ENCODE results near the gene DCP2.

GRCh38 chr5:113039934-113040285 lies 63.3 kb downstream of the DCP2 start:
- no peak for TF ChIP-seq CREB1 (CRISPR knock-in tag; IDR thresholded peaks at IDR 0.05)
- TF ChIP-seq CTCF (IDR thresholded peaks at IDR 0.05): no peak
- TF ChIP-seq, protein P1, sequence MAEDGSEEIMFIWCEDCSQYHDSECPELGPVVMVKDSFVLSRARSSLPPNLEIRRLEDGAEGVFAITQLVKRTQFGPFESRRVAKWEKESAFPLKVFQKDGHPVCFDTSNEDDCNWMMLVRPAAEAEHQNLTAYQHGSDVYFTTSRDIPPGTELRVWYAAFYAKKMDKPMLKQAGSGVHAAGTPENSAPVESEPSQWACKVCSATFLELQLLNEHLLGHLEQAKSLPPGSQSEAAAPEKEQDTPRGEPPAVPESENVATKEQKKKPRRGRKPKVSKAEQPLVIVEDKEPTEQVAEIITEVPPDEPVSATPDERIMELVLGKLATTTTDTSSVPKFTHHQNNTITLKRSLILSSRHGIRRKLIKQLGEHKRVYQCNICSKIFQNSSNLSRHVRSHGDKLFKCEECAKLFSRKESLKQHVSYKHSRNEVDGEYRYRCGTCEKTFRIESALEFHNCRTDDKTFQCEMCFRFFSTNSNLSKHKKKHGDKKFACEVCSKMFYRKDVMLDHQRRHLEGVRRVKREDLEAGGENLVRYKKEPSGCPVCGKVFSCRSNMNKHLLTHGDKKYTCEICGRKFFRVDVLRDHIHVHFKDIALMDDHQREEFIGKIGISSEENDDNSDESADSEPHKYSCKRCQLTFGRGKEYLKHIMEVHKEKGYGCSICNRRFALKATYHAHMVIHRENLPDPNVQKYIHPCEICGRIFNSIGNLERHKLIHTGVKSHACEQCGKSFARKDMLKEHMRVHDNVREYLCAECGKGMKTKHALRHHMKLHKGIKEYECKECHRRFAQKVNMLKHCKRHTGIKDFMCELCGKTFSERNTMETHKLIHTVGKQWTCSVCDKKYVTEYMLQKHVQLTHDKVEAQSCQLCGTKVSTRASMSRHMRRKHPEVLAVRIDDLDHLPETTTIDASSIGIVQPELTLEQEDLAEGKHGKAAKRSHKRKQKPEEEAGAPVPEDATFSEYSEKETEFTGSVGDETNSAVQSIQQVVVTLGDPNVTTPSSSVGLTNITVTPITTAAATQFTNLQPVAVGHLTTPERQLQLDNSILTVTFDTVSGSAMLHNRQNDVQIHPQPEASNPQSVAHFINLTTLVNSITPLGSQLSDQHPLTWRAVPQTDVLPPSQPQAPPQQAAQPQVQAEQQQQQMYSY (CRISPR knock-in tag; IDR thresholded peaks at IDR 0.05): no peak
- TF ChIP-seq ELF4 (CRISPR knock-in tag; IDR thresholded peaks at IDR 0.05; ENCODE audit: low read depth): no peak
- no peak for TF ChIP-seq USF2 (CRISPR knock-in tag; IDR thresholded peaks at IDR 0.05)
- no peak for TF ChIP-seq ATF3 (CRISPR knock-in tag; conservative IDR thresholded peaks at IDR 0.05)
- TF ChIP-seq, protein P2, sequence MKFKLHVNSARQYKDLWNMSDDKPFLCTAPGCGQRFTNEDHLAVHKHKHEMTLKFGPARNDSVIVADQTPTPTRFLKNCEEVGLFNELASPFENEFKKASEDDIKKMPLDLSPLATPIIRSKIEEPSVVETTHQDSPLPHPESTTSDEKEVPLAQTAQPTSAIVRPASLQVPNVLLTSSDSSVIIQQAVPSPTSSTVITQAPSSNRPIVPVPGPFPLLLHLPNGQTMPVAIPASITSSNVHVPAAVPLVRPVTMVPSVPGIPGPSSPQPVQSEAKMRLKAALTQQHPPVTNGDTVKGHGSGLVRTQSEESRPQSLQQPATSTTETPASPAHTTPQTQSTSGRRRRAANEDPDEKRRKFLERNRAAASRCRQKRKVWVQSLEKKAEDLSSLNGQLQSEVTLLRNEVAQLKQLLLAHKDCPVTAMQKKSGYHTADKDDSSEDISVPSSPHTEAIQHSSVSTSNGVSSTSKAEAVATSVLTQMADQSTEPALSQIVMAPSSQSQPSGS (CRISPR knock-in tag; IDR thresholded peaks at IDR 0.05; ENCODE audit: borderline replicate concordance, low read depth): no peak
- TF ChIP-seq, protein P3, sequence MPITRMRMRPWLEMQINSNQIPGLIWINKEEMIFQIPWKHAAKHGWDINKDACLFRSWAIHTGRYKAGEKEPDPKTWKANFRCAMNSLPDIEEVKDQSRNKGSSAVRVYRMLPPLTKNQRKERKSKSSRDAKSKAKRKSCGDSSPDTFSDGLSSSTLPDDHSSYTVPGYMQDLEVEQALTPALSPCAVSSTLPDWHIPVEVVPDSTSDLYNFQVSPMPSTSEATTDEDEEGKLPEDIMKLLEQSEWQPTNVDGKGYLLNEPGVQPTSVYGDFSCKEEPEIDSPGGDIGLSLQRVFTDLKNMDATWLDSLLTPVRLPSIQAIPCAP (CRISPR knock-in tag; IDR thresholded peaks at IDR 0.05): no peak

All from WTC11 (cell line).